HTR-8/SVneo (cell line): Measurements from ENCODE around the gene GABBR2.

Experiments used
- DNase-seq: peaks from one replicate; pipeline ENCODE4 v3.0.0; 2011; ENCODE audit warnings: low spot score, mixed read lengths; ENCODE audit not compliant: insufficient read length
- FAIRE-seq: peaks from 2 replicates; lab custom pipeline; 2011; peaks lifted over from hg19 to GRCh38; lab: Jason Lieb, UNC

The GABBR2 gene

DNA sequence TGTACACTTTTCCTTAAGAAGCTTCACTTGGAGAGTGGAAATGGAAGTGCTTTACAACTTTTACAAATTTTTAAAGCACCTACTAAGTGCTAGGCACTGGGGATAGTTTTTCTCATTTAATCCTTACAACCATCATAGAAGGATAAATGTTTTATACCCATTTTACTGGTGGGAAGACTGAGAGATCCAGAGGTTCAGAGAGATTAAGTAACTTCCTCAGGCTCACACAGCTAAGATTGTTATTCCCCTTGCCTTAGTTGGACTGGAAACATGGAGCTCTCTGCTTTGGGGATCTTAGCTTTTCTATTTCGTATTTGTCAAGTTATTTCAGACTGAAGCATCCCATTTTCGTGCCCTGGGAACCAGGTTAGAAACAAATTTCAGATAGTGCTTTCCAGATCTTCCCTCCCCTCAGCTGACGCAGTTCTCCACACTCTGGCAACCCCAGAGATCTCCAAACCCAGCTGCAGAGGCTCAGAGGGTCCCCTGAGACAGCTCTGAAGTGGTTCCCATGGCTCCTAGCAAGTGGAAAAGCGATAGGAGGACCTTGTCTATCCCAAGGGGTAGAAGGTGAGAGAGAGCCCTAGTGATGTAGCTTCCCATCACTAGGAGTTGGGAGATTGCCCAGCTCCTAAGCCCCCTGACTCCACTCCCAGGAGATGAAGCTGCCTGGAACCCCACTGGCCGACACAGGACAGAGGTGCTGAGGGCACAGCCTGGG, 16.2 kb upstream of the GABBR2 start:
- DNase-seq (no peak), FAIRE-seq (no peak)

DNA sequence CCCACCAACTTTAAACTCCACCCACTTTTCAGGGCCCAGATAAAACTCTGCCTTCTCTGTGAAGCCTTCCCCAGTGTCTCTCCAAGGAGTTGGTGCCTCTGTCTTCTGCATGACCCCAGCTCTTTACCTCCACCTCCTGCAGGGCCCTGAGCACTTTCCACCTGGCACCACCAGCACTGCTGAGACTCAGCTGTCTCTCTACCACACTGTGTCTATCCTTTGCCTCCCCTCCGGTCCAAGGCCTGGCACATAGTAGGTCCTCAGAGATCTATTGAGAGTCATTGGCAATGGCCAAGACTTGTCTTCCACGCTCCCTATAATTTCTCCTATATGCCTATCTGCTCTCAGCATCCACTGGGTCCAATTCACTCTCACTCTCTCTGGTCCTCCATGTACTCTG, 12.9 kb upstream of the GABBR2 start:
- no peak for FAIRE-seq
- DNase-seq, result no peak

DNA sequence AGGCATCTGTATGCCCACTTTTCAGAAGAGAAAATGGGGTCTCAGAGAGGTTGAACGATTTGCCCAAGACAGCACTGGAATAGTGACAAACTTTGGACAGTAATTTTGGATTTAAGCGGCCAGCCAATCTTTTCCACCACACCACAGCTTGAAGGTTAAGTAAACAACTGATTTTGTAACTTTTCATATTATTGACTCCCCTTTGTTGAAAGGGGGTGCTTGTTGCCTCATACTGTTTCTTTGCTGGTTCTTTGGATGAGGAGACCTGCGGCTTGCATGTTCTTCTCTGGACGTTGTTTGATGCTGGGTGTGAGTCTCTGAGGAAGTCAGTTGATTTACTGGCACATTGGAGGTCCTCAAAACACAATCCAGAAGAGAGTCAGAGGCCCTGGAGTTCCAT, 11.7 kb upstream of the GABBR2 start:
- DNase-seq (no peak), FAIRE-seq (no peak)

GRCh38 chr9:98719055-98719454, 10.3 kb upstream of the GABBR2 start:
- no peak for DNase-seq
- FAIRE-seq, result no peak

GRCh38 chr9:98714833-98715232, 6.1 kb upstream of the GABBR2 start:
- FAIRE-seq, result no peak
- DNase-seq, result no peak

- DNase-seq, result no peak
- FAIRE-seq, result no peak
Observed at GRCh38 chr9:98712987-98713386, 4.3 kb upstream of the GABBR2 start.

GRCh38 chr9:98709968-98710965, 1.5 kb upstream of the GABBR2 start:
- FAIRE-seq (no peak), DNase-seq (peak; percentile 18)

DNA sequence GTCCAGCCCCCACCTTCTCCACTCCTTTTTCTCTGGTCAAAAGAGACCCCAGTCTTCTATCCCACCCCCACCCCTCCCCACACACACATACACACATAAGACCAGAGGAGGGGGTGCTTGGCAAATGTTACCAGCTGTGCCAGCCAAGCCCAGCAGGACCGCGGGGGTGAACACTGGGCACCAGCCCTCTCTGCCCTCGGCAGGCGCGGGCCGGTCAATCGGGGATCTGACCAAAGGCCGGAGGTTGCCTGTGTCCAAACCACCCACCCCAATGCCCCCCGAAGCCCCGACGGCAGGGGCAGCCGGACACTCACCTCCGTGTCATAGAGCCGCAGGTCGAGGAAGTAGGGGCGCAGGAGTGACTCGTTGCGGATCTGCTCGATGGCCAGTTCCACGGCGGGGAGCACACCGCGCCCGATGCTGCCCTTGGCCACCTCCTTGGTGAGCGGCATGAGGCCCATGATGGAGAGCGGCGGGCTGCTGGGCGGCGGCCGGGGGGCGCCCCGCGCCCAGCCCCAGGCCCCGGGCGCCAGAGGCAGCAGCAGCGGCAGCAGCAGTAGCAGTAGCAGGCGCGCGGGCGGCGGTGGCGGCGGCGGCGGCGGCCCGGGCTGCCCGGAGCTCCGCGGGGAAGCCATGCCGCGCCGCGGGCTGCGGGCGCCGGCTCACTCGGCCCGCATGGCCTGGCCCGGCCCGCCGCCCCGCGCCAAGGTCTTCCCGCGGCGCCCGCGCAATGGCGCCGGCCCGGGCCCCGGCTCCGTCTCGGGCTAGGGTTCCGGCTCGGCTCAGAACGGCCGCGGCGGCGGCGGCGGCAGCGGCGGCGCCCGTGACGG, 417 bp downstream of the GABBR2 start:
- no peak for DNase-seq
- no peak for FAIRE-seq

DNA sequence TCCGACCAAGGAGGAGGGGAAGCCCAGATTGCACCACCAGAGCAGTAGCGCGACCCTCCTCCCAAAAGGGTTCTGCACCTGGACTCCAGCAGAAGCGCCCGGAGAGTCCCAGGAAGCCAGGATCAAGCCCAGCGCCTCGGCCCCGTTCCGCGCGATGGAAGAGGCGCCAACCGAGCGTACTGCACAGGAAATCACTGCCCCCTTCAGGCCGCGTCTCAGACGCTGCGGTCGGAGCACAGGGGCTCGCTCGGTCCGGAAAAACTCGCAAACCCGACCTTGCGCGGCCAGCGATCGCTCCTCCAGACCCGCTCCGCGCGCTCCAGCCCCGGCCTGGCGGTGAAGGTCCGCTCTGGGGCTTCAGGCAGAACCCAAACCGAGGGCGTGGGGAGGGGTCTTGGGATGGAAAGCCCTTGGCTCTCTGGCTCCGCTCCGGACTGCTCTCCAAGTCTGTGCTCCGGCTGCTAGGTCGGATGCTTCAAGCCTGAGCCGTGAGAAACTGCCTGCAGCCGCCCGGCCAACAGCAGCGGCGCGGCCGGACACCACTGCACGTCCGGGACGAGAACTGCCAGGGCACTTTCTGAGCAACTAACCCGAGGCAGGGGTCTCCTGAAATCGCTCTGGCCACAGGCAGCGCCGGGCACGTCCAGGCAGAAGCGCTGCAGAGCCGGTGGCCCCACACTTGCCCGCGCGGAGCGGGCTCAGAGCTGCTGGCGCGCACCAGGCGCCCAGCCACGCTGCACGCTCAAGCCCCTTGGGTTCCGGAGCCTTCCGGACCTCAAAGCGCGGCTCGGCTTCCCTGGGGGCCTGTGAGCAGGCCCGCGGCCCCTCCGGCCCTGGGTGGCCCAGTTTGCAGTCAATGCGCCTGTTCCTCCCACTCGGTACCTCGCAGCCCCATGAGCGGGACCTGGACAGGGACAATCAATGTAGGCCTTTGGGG, 1.3 kb downstream of the GABBR2 start:
- FAIRE-seq, result no peak
- DNase-seq, result peak; percentile 56

DNA sequence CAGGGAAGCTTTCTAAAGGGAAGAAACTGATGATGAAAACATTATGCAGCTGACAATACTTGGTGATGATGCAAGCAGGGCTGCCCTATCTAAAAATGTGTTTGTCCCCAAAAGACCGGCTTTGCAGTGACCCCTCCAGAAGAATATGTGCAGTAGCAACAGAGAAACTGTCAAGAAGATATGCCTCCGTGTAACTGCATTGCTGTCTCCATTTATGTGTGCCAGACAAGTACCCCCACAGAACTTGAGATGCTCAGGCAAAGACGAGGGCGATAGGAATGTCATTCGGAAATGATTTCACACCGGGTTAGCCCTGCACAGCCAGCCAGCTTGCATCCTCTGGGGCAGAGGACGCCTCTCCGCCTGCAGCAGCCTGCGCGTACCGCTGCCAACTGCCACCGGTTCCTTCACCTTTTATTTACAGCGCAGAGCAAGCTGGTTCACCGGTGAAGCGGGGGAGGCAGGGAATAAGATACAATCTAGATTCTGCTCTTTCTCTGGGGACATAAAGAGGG, 2.0 kb downstream of the GABBR2 start:
- no peak for FAIRE-seq
- no peak for DNase-seq

- DNase-seq, result no peak
- no peak for FAIRE-seq
Observed at GRCh38 chr9:98702835-98703380, 5.8 kb downstream of the GABBR2 start.

GRCh38 chr9:98702340-98702739, 6.4 kb downstream of the GABBR2 start:
- FAIRE-seq (no peak), DNase-seq (no peak)

DNA sequence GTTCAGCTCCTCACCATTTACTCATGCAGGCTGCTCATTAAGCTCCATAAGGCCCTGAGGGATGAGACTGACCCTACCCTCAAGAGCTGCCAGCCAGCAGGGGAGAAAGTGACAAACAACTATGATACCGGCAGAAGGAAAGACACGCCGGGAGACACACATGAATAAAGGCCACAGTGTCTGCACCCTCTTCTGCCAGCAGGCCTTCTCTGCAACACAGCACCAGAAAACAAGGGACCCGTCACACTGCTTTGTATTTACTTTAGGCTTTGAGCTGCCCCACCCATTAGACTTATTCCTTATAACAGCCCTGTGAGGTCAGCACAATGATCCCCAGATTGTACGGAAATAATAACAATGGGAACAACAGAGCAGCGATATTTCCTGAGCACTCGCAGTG, 7.2 kb downstream of the GABBR2 start:
- FAIRE-seq (no peak), DNase-seq (no peak)

- FAIRE-seq (no peak), DNase-seq (no peak)
Observed at GRCh38 chr9:98700801-98701200, 7.9 kb downstream of the GABBR2 start.

DNA sequence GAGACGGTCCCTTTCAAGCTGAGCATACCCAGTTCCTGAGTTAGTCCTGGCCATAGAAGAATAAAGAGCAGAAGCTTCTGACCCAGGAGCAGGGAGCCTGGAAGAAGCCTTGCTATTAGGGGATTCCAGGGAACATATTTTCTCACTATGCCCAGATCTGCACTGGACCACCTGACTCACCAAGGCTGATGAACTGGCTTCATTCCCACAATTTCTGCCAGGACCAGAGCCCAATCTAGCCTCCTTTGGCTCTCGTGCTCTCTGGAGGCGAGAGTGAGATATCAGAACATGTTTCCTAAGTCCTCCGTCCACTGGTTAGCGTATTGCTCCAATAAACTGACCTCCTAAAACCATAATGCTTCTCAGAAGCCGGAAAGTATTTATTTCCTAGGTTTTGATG, 9.9 kb downstream of the GABBR2 start:
- DNase-seq, result no peak
- no peak for FAIRE-seq

DNA sequence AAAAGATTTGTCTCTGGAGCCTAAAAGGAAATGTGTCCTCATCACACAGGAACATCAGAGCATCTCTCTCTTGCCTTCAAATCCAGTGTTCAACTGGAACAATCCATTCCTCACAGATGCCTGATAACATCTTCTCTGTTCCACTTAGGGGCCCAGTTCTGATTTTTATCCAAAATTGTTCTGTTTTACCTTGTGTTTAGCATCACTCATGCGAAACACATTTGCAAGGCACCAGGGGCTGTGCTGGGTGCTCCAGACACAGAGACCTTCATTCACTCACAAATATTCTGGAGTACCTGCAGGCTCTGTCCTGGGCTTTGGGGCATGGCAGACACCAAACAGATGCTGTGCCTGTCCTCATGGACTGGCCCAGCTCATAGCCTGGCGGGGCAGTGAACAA, 13.8 kb downstream of the GABBR2 start:
- FAIRE-seq (no peak), DNase-seq (no peak)

DNA sequence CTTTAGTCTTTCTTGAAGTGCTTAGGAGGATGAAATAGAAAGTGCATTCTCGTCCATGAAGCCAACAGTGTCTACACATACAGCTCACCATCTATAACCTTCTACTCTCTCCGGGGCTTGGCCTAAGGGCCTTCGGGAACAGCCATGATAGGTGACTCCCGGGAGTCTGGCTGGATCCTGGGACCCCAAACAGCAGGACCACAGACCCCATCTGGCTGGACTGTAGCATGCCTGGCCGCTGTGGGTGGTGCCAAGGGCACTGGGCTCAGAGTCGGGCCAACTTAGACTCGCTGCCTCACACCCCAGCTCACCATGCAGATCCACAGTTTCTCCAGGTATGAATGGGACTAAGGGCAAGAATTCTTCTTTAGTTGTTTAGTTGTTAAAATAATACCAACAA, 16.3 kb downstream of the GABBR2 start:
- FAIRE-seq (no peak), DNase-seq (no peak)

DNA sequence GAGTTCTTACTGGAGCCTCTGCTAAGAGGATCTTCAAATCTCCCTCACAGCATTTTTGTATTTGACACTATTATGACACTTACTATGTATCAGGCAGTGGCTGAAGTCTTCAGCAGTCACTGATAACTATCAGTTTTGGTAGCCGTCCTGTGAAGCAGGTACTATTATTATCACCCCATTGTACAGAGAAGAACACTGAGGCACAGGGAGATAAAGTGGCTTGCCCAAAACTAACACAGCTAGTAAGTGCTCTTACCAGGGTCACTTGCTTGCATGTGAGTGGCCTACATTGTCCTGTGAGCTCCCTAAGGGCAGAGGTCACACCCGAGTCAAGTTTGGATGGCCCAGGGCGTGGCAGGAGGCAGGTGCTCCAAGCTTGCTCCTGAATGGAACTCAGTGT, 16.8 kb downstream of the GABBR2 start:
- DNase-seq, result no peak
- FAIRE-seq, result no peak

- DNase-seq, result no peak
- no peak for FAIRE-seq
Observed at GRCh38 chr9:98690686-98691085, 18.0 kb downstream of the GABBR2 start.
